Activated T-cell treated with anti-CD3 and anti-CD28 coated beads, Interleukin-2, amount 50 U/mL, for 48 hours (primary cell): ENCODE measurements around the gene PRMT5.
"Not testable (repeated sequence)": the region's sequence is repeated elsewhere in the genome, so short reads cannot be mapped to it uniquely, and the experiment has no call there.

Source experiments
- DNase-seq, 2 experiments: peaks; one replicate each; pipeline ENCODE4 v3.0.0-alpha.2; 2020

The PRMT5 gene

GRCh38 chr14:22929961-22930364 is 787 bp upstream of the PRMT5 start:
- no peak for DNase-seq

- peak in 1 of 2 experiments; percentile 33 for DNase-seq
These were observed 706 bp downstream of the PRMT5 start for GRCh38 chr14:22928237-22929103.

- no peak for DNase-seq
These were observed 2.9 kb downstream of the PRMT5 start for GRCh38 chr14:22926316-22926715.

GRCh38 chr14:22925513-22925912 is 3.7 kb downstream of the PRMT5 start:
- DNase-seq: no peak

- DNase-seq: no peak
These were observed 5.4 kb downstream of the PRMT5 start for GRCh38 chr14:22923746-22924145.

- no peak for DNase-seq
These were observed 6.9 kb downstream of the PRMT5 start for GRCh38 chr14:22922294-22922693.

GRCh38 chr14:22920697-22921096 is 8.5 kb downstream of the PRMT5 start:
- DNase-seq: no peak

GRCh38 chr14:22919601-22919921 is 9.6 kb downstream of the PRMT5 start:
- DNase-seq: no peak

- DNase-seq: peak; percentile 99
These were observed 10.2 kb downstream of the PRMT5 start, which contains the start of gene RBM23 for GRCh38 chr14:22918804-22919600. TSS of gene RBM23 (minus strand) at chr14:22919149.

GRCh38 chr14:22915886-22916521 is 13.2 kb downstream of the PRMT5 start:
- no peak for DNase-seq

- not testable (repeated sequence) for DNase-seq
These were observed 14.3 kb downstream of the PRMT5 start for GRCh38 chr14:22914836-22915235.

- no peak for DNase-seq
These were observed 18.3 kb downstream of the PRMT5 start for GRCh38 chr14:22910916-22911315.

GRCh38 chr14:22908601-22909000 is 20.6 kb downstream of the PRMT5 start:
- DNase-seq: no peak

- DNase-seq: no peak
These were observed 21.7 kb downstream of the PRMT5 start for GRCh38 chr14:22907429-22907828.

GRCh38 chr14:22906073-22906472 is 23.1 kb downstream of the PRMT5 start:
- DNase-seq: no peak

GRCh38 chr14:22905627-22906026 is 23.5 kb downstream of the PRMT5 start:
- no peak for DNase-seq

GRCh38 chr14:22903742-22904087 is 25.5 kb downstream of the PRMT5 start:
- DNase-seq: no peak

- DNase-seq: no peak
These were observed 27.4 kb downstream of the PRMT5 start for GRCh38 chr14:22901799-22902198.

- peak in 1 of 2 experiments; percentile 38 for DNase-seq
These were observed 28.9 kb downstream of the PRMT5 start for GRCh38 chr14:22900081-22900799.

- DNase-seq: peak in 1 of 2 experiments; percentile 38
These were observed 30.7 kb downstream of the PRMT5 start for GRCh38 chr14:22898302-22899090.

GRCh38 chr14:22897357-22897756 is 31.8 kb downstream of the PRMT5 start:
- no peak for DNase-seq

- no peak for DNase-seq
These were observed 32.4 kb downstream of the PRMT5 start for GRCh38 chr14:22896760-22897159.
